Mesendoderm (in vitro differentiated cells): ENCODE results near the gene CFAP70. TPM values are rescaled to one million over a fixed set of nuclear protein-coding genes. Genes with fewer than 3 reads are reported as not detected.

Experiments used
- small RNA-seq: library from polyadenylated mRNA; stranded (forward); fragments of <200 nt; extraction: miRNeasy Mini kit (QIAGEN cat#:217004); gene quantifications from one replicate; pipeline ENCODE3, GENCODE V24; 2013; ENCODE audit not compliant: insufficient read depth

The CFAP70 gene

Small RNAs within 50 kb of the gene (small RNA-seq; reads per million reads assigned to genes)
- gene RF00019 (not detected), gene RNU6-833P (not detected)
